Immature natural killer cell (primary cell): ENCODE measurements around the gene TRMT6. TPM values are rescaled to one million over a fixed set of nuclear protein-coding genes. Genes with fewer than 3 reads are reported as not detected.

Source experiments
- DNase-seq, 3 donors: peaks; one replicate each; pipeline ENCODE4 v3.0.0; 2022; ENCODE audit warnings: mixed read lengths in 1 of 3
- H3K27ac Mint-ChIP-seq, 6 donors: one replicate each; pipeline ENCODE4 v1.8.0; 2020; ENCODE audit warnings: mixed read lengths in 6 of 6, mild to moderate bottlenecking in 5 of 6, inconsistent platforms in 4 of 6, moderate library complexity in 3 of 6
- H3K27me3 Mint-ChIP-seq, 3 donors: one replicate each; pipeline ENCODE4 v1.8.0; 2020 to 2021; ENCODE audit warnings: low read depth in 3 of 3, mild to moderate bottlenecking in 3 of 3, mixed read lengths in 3 of 3, moderate library complexity in 3 of 3, inconsistent platforms in 1 of 3
- H3K36me3 Mint-ChIP-seq, 3 donors: one replicate each; pipeline ENCODE4 v1.8.0; 2020; ENCODE audit warnings: mixed read lengths in 3 of 3, inconsistent platforms in 2 of 3, mild to moderate bottlenecking in 2 of 3
- H3K4me1 Mint-ChIP-seq, 2 donors: one replicate each; pipeline ENCODE4 v1.8.0; 2020; ENCODE audit warnings: inconsistent platforms in 2 of 2, mild to moderate bottlenecking in 2 of 2, mixed read lengths in 2 of 2, moderate library complexity in 1 of 2
- H3K4me3 Mint-ChIP-seq, 5 donors: one replicate each; pipeline ENCODE4 v1.8.0; 2020; ENCODE audit warnings: mild to moderate bottlenecking in 5 of 5, mixed read lengths in 5 of 5, inconsistent platforms in 3 of 5, moderate library complexity in 3 of 5
- H3K9me3 Mint-ChIP-seq, 6 donors: one replicate each; pipeline ENCODE4 v1.8.0; 2020; ENCODE audit warnings: mild to moderate bottlenecking in 6 of 6, mixed read lengths in 6 of 6, inconsistent platforms in 4 of 6, moderate library complexity in 3 of 6
- polyA plus RNA-seq, 3 donors: library from polyadenylated mRNA; unstranded; fragments of 300-500 nt; fragmentation: Illumina TruSeq; gene quantifications; one replicate each; pipeline ENCODE4 v1.2.3, GENCODE V29; 2021

TRMT6 gene
- polyA plus RNA-seq, 3 donors from 2014 or later, result 12.7 to 15.3 (median 14.6) TPM

DNA sequence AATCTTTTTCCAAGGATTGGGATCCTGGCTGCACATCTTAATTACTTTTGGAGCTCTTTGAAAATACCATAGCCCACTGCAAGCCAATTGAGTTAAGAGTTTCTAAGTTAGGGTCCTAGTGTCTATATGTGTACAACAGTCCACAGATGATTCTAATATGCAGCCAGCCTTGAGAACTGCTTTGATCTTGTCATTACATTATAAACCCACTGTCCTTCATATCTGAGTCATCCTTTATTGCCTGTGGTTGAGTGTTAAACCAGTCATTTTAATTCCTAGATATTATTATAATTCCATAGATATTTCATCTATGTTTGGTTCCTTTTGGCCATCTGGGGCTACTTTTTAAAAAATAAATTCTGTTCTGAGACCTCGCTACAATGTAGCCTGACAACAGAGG lies 24.2 kb upstream of the TRMT6 start:
- no peak for DNase-seq
- Mint-ChIP-seq H3K9me3 (no peaks in the 10 kb centered on the region), H3K27ac (no peak overlapping the region), H3K36me3 (peaks cover 10 to 50% (median 17%) of the 10 kb centered on the region in 3 donors), H3K4me3 (no peak overlapping the region), H3K4me1 (no peaks in the 10 kb centered on the region), H3K27me3 (no peaks in the 10 kb centered on the region)

- H3K36me3 Mint-ChIP-seq, result peaks cover 5 to 46% (median 14%) of the 10 kb centered on the region in 3 donors
Observed at GRCh38 chr20:5973971-5974370, 23.6 kb upstream of the TRMT6 start.

DNA sequence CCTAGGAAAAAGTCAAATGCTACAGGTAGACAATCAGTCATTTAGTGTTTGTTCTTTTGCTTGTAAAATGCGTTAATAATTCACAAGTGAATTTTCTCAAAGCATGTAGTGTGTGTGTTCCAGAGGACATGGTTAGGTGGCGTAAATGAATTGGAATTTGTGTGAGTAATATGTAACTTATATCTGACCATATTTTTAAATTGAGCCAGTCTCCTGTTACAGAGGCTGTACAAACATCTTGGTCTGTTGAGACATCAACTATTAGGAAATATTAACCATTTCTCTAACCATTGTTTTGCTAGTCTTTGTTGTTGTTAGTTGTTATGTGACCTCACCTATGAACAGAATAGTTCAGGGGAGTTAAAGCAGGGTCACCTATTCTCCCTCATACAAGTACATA lies 22.8 kb upstream of the TRMT6 start:
- DNase-seq, result no peak
- Mint-ChIP-seq H3K4me3 (no peak overlapping the region), H3K4me1 (no peaks in the 10 kb centered on the region), H3K27me3 (peaks cover 0 to 1% (median 0%) of the 10 kb centered on the region in 3 donors), H3K9me3 (no peaks in the 10 kb centered on the region), H3K36me3 (peaks cover 2 to 43% (median 17%) of the 10 kb centered on the region in 3 donors), H3K27ac (peak overlapping the region in 1 of 6 donors; percentile 40)

More at GRCh38 chr20:5973971-5974370, 23.6 kb upstream of the TRMT6 start:
- H3K27me3 Mint-ChIP-seq, result peaks cover 0 to 1% (median 0%) of the 10 kb centered on the region in 3 donors
- H3K4me1 Mint-ChIP-seq, result no peaks in the 10 kb centered on the region
- DNase-seq, result no peak
- no peak overlapping the region for H3K27ac Mint-ChIP-seq
- H3K9me3 Mint-ChIP-seq, result no peaks in the 10 kb centered on the region
- no peak overlapping the region for H3K4me3 Mint-ChIP-seq

DNA sequence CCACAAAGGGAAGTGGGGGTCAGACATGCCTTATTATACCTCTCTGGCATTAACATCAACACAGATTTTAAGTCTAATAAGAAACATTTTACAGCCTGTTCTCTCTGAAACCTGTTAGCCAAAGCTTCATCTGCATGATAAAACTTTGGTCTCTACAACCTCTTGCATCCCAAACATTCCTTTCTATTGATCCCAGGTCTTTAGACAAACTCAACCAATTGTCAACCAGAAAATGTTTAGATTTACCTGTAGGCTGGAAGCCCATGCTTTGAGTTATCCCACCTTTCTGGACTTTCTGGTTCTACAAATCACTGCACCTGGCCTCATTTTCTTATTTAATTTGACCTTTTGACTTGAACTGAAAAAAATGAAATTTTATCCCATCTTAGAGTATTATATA lies 20.9 kb upstream of the TRMT6 start:
- peaks cover 11 to 46% (median 14%) of the 10 kb centered on the region in 3 donors for H3K36me3 Mint-ChIP-seq
- no peaks in the 10 kb centered on the region for H3K9me3 Mint-ChIP-seq
- no peaks in the 10 kb centered on the region for H3K4me1 Mint-ChIP-seq
- peak overlapping the region in 1 of 6 donors; percentile 19 for H3K27ac Mint-ChIP-seq
- DNase-seq, result no peak
- H3K27me3 Mint-ChIP-seq, result peaks cover 0 to 5% (median 0%) of the 10 kb centered on the region in 3 donors
- H3K4me3 Mint-ChIP-seq, result no peak overlapping the region

DNA sequence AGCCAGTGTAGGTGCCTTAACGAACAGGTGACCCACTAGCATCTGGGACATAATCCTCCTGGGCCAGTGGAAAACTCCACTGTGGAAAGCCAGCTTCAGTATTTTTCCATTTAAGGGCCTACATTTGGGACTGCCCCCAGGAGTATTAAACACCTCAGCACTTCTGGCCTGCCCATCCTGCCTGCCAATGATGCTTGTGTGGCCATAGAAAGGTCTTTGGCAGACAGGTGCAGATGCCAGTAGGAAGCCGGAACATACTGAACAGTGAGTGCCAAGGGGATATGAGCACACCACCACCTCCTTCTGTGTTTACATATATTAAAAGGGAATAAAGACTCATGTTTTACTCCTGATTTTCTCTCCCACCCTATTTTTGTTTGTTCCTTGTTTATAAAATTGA lies 20.0 kb upstream of the TRMT6 start:
- no peaks in the 10 kb centered on the region for H3K9me3 Mint-ChIP-seq
- peaks cover 16 to 53% (median 20%) of the 10 kb centered on the region in 3 donors for H3K36me3 Mint-ChIP-seq
- no peak overlapping the region for H3K4me3 Mint-ChIP-seq
- no peak for DNase-seq
- no peaks in the 10 kb centered on the region for H3K4me1 Mint-ChIP-seq
- H3K27ac Mint-ChIP-seq, result no peak overlapping the region
- H3K27me3 Mint-ChIP-seq, result peaks cover 0 to 5% (median 0%) of the 10 kb centered on the region in 3 donors

DNA sequence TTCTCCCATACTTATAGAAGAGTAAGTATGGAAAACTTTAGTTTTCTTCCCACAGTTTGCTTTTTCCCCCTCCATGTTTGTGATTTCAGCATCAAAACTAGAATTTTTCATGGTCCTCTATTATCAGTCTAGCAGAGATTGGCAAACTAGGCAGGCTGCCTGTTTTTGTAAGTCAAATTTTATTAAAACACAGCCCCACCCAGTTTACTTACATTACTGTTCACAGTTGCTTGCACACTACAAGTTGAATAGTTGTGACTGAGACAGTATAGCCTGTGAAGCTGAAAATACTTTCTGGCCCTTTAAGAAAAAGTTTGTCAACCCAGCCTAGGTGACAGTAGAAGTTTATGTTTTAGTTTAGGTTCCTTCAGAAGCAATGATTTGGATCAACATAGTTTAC lies 19.6 kb upstream of the TRMT6 start:
- Mint-ChIP-seq H3K27me3 (peaks cover 0 to 5% (median 0%) of the 10 kb centered on the region in 3 donors), H3K36me3 (peaks cover 20 to 53% (median 23%) of the 10 kb centered on the region in 3 donors), H3K27ac (peak overlapping the region in 1 of 6 donors; percentile 8), H3K9me3 (no peaks in the 10 kb centered on the region), H3K4me1 (no peaks in the 10 kb centered on the region), H3K4me3 (no peak overlapping the region)
- no peak for DNase-seq

DNA sequence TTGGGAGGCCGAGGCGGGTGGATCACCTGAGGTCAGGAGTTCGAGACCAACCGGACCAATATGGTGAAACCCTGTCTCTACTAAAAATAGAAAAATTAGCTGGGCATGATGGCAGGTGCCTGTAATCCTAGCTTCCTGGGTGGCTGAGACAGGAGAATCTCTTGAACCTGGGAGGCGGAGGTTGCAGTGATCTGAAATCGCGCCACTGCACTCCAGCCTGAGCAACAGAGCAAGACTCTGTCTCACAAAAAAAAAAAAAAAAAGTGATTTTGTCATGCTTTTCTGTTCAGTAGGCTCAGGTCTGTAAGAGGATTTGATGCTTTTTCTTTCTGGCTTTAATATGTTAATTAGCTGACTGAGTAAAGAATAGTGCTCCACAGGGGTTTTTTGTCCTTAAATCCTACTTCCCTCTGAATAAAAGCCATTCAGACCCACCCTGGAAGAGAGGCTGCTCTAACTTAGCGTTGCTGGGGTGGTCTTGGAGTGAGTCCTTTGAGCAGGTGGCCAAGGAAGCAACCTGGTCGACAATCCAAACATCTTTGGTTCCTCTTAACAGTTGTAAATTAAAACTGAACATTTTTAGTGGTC lies 19.1 kb upstream of the TRMT6 start:
- Mint-ChIP-seq H3K36me3 (peaks cover 20 to 54% (median 25%) of the 10 kb centered on the region in 3 donors), H3K9me3 (no peaks in the 10 kb centered on the region), H3K27me3 (peaks cover 0 to 5% (median 0%) of the 10 kb centered on the region in 3 donors), H3K27ac (no peak overlapping the region), H3K4me3 (no peak overlapping the region), H3K4me1 (no peaks in the 10 kb centered on the region)
- no peak for DNase-seq

DNA sequence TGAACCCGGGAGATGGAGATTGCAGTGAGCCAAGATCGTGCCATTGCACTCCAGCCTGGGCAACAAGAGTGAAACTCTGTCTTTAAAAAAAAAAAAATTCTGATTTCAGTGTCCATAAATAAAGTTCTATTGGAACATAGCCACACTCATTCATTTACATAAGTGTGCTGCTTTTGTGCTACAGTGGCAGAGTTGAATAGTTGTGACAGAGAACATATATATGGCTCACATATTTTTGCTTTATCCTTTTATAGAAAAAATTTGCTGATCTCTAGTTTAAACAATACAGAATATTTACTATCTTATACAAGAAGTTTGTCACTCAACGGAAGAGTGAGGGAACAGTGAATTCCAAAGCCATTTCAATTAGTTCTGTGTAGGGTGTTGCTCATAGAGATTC lies 18.1 kb upstream of the TRMT6 start:
- peaks cover 20 to 54% (median 25%) of the 10 kb centered on the region in 3 donors for H3K36me3 Mint-ChIP-seq
- DNase-seq, result no peak
- no peak overlapping the region for H3K4me3 Mint-ChIP-seq
- no peak overlapping the region for H3K27ac Mint-ChIP-seq
- H3K4me1 Mint-ChIP-seq, result no peaks in the 10 kb centered on the region
- peaks cover 0 to 5% (median 0%) of the 10 kb centered on the region in 3 donors for H3K27me3 Mint-ChIP-seq
- no peaks in the 10 kb centered on the region for H3K9me3 Mint-ChIP-seq

DNA sequence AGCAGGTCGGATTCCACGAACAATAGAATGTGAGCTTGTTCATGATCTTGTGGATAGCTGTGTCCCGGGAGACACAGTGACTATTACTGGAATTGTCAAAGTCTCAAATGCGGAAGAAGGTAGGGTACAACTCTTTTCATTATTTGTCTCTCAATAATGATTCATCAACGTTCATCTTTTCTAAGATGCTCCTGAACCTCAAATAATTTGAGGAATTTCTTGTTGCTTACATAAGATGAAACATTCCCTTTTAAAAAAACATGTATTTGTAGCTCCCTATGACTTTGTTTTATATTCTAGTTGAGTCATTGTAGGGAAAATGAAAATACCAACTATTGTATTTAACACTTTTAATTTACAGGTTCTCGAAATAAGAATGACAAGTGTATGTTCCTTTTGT lies 17.1 kb upstream of the TRMT6 start:
- no peaks in the 10 kb centered on the region for H3K9me3 Mint-ChIP-seq
- peaks cover 0 to 5% (median 0%) of the 10 kb centered on the region in 3 donors for H3K27me3 Mint-ChIP-seq
- no peak for DNase-seq
- H3K36me3 Mint-ChIP-seq, result peaks cover 20 to 52% (median 25%) of the 10 kb centered on the region in 3 donors
- H3K4me1 Mint-ChIP-seq, result no peaks in the 10 kb centered on the region
- no peak overlapping the region for H3K4me3 Mint-ChIP-seq
- H3K27ac Mint-ChIP-seq, result no peak overlapping the region

DNA sequence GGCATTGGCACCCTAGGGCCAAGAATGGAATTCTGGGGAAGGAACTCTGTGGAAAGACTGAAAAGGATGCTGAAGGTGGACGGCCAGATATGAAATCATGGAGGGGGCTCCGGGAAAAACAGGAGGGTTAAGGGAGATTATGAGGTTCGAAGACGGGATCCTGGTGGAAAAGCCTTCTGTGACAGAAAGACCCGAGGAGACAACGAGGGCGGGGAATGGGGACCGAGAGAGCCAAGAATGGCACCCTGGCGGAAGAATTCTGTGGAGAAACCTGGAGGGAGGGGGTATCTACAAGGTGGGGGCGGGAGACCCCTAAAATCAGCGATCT lies 426 bp downstream of the TRMT6 start:
- H3K4me1 Mint-ChIP-seq, result peaks cover 49 to 58% of the 10 kb centered on the region in 2 donors
- peaks cover 9 to 19% (median 12%) of the 10 kb centered on the region in 3 donors for H3K27me3 Mint-ChIP-seq
- DNase-seq, result no peak
- H3K36me3 Mint-ChIP-seq, result peaks cover 10 to 23% (median 12%) of the 10 kb centered on the region in 3 donors
- peak overlapping the region; percentile 90 to 96 (median 94) for H3K27ac Mint-ChIP-seq
- H3K4me3 Mint-ChIP-seq, result peak overlapping the region; percentile 91 to 97 (median 92)
- H3K9me3 Mint-ChIP-seq, result no peaks in the 10 kb centered on the region

- Mint-ChIP-seq H3K4me1 (peaks cover 48 to 58% of the 10 kb centered on the region in 2 donors), H3K9me3 (no peaks in the 10 kb centered on the region), H3K27ac (peak overlapping the region in 5 of 6 donors; percentile 34 to 92 (median 60)), H3K4me3 (peak overlapping the region in 3 of 5 donors; percentile 41 to 49 (median 43)), H3K27me3 (peaks cover 9 to 19% (median 14%) of the 10 kb centered on the region in 3 donors), H3K36me3 (peaks cover 22 to 35% (median 23%) of the 10 kb centered on the region in 3 donors)
- no peak for DNase-seq
Observed at GRCh38 chr20:5947276-5947675, 3.1 kb downstream of the TRMT6 start.

- H3K4me1 Mint-ChIP-seq, result peaks cover 42 to 46% of the 10 kb centered on the region in 2 donors
- H3K27ac Mint-ChIP-seq, result peak overlapping the region in 2 of 6 donors; percentile 56 to 92
- H3K36me3 Mint-ChIP-seq, result peaks cover 28 to 38% (median 29%) of the 10 kb centered on the region in 3 donors
- DNase-seq, result no peak
- no peak overlapping the region for H3K4me3 Mint-ChIP-seq
- no peaks in the 10 kb centered on the region for H3K9me3 Mint-ChIP-seq
- peaks cover 9 to 17% (median 14%) of the 10 kb centered on the region in 3 donors for H3K27me3 Mint-ChIP-seq
Observed at GRCh38 chr20:5945963-5946362, 4.4 kb downstream of the TRMT6 start.

DNA sequence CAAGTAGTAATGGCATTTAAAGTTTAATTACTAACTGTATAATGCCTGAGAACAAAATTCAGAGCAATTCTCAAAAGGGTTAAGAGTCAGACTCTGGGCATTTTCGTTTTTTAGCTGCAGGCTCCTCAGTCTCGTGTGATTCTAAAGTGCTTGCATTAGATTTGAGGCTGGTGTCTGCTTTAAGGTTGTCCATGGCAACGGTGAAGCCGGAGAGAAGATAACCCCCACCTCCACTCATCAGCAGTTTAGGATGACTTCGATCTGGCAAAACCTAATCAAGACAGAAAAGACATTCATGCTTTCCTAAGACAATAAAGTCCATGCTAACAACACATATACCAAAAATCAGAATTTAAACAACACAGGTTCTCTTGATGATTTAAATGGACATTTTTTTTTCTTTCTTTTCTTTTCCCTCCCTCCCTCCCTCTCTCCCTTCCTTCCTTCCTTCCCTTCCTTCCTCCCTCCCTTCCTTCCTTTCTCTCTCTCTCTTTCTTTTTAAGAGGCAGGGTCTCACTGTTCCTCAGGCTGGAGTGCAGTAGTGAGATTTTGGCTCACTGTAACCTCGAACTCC lies 11.8 kb downstream of the TRMT6 start:
- no peak overlapping the region for H3K4me3 Mint-ChIP-seq
- DNase-seq, result no peak
- H3K9me3 Mint-ChIP-seq, result no peaks in the 10 kb centered on the region
- H3K36me3 Mint-ChIP-seq, result peaks cover 22 to 35% (median 33%) of the 10 kb centered on the region in 3 donors
- H3K4me1 Mint-ChIP-seq, result no peaks in the 10 kb centered on the region
- H3K27me3 Mint-ChIP-seq, result peaks cover 0 to 2% (median 0%) of the 10 kb centered on the region in 3 donors
- peak overlapping the region in 1 of 6 donors; percentile 12 for H3K27ac Mint-ChIP-seq

DNA sequence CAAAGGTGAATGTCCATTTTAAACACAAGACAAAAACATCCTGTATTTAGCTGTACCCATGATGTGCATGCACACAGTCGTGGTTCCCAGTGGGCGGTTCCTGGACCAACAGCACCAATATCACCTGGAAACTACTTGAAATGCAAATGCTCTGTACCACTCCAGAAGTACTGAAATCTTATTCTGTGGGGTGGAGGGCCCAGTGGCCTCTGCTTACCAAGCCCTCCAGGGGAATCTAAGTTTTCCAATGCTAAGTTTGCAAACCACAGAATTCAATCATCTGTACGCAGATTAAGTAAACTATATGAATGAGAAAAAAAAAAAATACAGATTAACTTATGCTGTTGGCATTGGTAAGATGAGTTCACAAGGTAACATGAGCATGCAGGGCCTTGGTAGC lies 14.1 kb downstream of the TRMT6 start:
- no peaks in the 10 kb centered on the region for H3K9me3 Mint-ChIP-seq
- no peaks in the 10 kb centered on the region for H3K4me1 Mint-ChIP-seq
- peaks cover 4 to 14% (median 13%) of the 10 kb centered on the region in 3 donors for H3K36me3 Mint-ChIP-seq
- peaks cover 0 to 4% (median 0%) of the 10 kb centered on the region in 3 donors for H3K27me3 Mint-ChIP-seq
- no peak overlapping the region for H3K27ac Mint-ChIP-seq
- DNase-seq, result no peak
- H3K4me3 Mint-ChIP-seq, result no peak overlapping the region
